Natural killer cell treated with Interleukin-12 subunit alpha and Interleukin-12 subunit beta and Interleukin-15 and Interleukin-18, amount 100 ng/mL, for 72 hours (primary cell): ENCODE results near the gene ZNF470. TPM values are rescaled to one million over a fixed set of nuclear protein-coding genes. Genes with fewer than 3 reads are reported as not detected.

Experiments
- ATAC-seq, 2 donors: fragments of 150-1000 bp; cut with Tn5 transposase in 1 of 2; sonication (Bioruptor Pico), chemical (Tn5 transposase) in 1 of 2; 2 replicates each; pipeline ENCODE4 v1.10.0; 2021
- DNase-seq: peaks from one replicate; pipeline ENCODE4 v3.0.0; 2022; ENCODE audit warnings: low spot score
- H3K27ac Mint-ChIP-seq, 2 donors: 1 replicate in 1 of 2; 2 replicates in 1 of 2; pipeline ENCODE4 v1.8.0; 2022; ENCODE audit warnings: mixed read lengths in 2 of 2, mild to moderate bottlenecking in 1 of 2, moderate library complexity in 1 of 2
- H3K27me3 Mint-ChIP-seq, 2 donors: 1 replicate in 1 of 2; 2 replicates in 1 of 2; pipeline ENCODE4 v1.8.0; 2022; ENCODE audit warnings: mixed read lengths in 2 of 2
- H3K36me3 Mint-ChIP-seq: one replicate; pipeline ENCODE4 v1.8.0; 2022; ENCODE audit warnings: mixed read lengths
- H3K4me1 Mint-ChIP-seq, 2 donors: 1 replicate in 1 of 2; 2 replicates in 1 of 2; pipeline ENCODE4 v1.8.0; 2022; ENCODE audit warnings: low read depth in 2 of 2, mixed read lengths in 2 of 2, mild to moderate bottlenecking in 1 of 2
- H3K4me3 Mint-ChIP-seq: one replicate; pipeline ENCODE4 v1.8.0; 2022; ENCODE audit warnings: mixed read lengths
- H3K9me3 Mint-ChIP-seq: 2 replicates; pipeline ENCODE4 v1.8.0; 2022; ENCODE audit warnings: mixed read lengths
- total RNA-seq, 2 donors: library from RNA; stranded (reverse); gene quantifications; one replicate each; pipeline ENCODE4 v1.2.3, GENCODE V29; 2022

The ZNF470 gene
- 1 to 10 TPM; 2.3 to 6.7 TPM for total RNA-seq

DNA sequence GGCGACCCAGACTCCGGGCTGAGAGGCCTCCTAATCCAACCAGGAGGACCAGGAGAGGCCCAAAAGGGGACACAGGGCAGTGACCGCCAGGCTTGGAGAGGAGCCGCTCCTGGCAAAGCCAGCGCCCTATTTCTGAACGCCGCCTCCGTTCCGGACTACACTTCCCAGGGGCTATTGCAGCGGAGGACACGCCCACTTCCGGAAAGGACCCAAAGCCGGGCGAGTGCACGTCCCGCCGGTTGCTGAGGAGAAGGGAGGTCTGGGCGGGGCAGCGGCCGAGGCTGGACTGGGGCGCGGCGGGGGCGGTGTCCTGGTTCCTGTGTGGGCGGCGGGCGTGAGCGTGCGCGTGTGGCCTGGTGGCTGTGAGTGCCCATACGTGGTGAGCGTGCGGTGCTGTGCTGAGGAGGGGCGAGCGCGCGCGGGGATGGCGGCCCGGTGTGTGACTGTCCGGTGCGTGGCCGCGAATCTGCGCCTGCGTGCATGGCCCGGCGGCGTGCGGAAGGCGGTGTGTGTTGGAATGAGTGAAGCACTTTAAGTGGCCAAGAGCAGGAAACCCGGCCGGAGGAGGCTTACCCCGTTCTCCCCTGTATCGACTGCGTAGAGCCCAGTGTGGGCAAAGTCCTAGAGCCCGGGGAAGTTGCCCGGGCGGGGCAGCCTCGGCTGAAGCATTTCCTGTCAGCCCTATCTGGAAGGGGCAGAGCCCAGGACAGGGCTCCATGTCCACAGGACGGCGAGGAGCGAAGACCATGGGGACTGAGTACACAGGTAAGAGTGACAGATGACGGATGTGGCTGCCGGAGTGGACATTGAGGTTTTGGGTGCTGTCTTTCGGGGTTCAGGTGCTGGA is at the start of gene ZNF470:
TSS of gene ZNF470 (plus strand) at position 195 of the 847 bp plus-strand sequence. CDS start 2,844 bp downstream, outside the sequence.
- peak within 1 kb of the TSS; percentile 94 for H3K4me3 Mint-ChIP-seq
- DNase-seq (peak; percentile 96), ATAC-seq (peak; percentile 98 to 99)
- H3K4me1 Mint-ChIP-seq = peaks cover 8 to 11% of the 10 kb centered on the region in 2 donors
- H3K9me3 Mint-ChIP-seq = peaks cover 30% of the 10 kb centered on the region
- no peaks in the 10 kb centered on the region for H3K27me3 Mint-ChIP-seq
- peak within 1 kb of the TSS; percentile 75 to 86 for H3K27ac Mint-ChIP-seq
- peaks cover 55% of the 10 kb centered on the region for H3K36me3 Mint-ChIP-seq

DNA sequence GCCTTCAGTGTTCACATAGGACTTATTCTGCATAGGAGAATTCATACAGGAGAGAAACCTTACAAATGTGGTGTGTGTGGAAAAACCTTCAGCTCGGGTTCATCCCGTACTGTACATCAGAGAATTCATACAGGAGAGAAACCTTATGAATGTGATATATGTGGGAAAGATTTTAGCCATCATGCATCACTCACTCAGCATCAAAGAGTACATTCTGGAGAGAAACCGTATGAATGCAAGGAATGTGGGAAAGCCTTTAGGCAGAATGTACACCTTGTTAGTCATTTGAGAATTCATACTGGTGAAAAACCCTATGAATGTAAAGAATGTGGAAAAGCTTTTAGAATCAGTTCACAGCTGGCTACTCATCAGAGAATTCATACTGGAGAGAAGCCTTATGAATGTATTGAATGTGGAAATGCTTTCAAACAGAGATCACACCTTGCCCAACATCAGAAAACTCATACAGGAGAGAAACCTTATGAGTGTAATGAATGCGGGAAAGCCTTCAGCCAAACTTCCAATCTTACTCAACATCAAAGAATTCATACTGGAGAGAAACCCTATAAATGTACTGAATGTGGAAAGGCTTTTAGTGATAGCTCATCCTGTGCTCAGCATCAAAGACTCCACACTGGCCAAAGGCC is 41.9 kb upstream of the ZNF470 start:
- Mint-ChIP-seq H3K9me3 (peaks cover 43% of the 10 kb centered on the region), H3K27me3 (no peaks in the 10 kb centered on the region), H3K4me1 (no peaks in the 10 kb centered on the region), H3K36me3 (peaks cover 60% of the 10 kb centered on the region), H3K4me3 (no peak overlapping the region), H3K27ac (no peak overlapping the region)
- no peak for DNase-seq
- no peak for ATAC-seq

DNA sequence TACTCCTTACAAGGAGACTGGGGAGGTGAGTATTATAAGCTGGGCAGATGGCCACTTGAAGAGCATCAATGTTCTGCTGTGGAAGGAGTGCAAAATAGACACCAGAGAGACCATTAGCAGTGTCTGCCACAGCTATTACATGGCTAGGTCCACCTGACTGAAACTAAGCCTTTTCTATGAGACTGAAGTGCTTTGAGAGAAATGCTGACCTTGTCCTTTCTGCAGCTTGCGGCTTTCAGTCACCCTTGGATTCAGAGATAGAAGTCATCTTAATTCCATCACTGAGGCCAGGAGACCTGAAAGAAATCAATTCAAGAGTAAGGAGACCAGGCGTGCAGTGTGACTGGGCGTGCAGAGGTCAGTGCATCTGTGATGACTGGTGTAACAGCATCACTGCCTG is 29.8 kb upstream of the ZNF470 start:
- H3K27ac Mint-ChIP-seq = peak overlapping the region in 1 of 2 donors; percentile 79
- ATAC-seq (no peak), DNase-seq (no peak)
- peaks cover 12% of the 10 kb centered on the region for H3K9me3 Mint-ChIP-seq
- peaks cover 0 to 3% of the 10 kb centered on the region in 2 donors for H3K27me3 Mint-ChIP-seq
- H3K4me3 Mint-ChIP-seq = peak overlapping the region; percentile 80
- H3K4me1 Mint-ChIP-seq = peaks cover 5 to 21% of the 10 kb centered on the region in 2 donors
- peaks cover 48% of the 10 kb centered on the region for H3K36me3 Mint-ChIP-seq

DNA sequence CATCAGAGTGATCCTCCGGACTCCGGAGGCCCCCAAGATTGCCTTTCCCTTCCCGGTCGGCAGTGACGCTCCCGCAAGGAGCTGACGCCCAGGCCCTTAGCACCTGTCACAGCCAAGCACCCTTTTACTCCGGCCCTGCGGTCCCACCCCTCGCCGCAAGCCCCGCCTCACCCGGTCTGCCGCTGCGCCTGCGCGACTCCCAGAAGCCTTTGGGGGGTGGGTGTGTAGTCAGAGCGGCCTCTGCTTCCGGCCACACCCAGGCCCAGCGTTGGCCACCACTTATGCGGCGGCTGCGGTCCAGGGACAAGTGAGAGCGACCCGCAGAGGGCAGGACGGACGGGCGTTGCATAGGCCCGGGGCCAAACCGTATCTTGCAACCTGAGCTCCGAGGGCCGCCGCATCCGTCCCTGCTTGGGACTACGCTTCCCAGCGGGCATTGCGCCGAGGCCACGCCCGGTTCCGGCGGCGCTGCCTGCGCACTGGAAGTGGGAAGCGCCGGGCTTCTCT is 29.0 kb upstream of the ZNF470 start:
- DNase-seq = peak; percentile 90
- peak overlapping the region; percentile 79 to 86 for H3K27ac Mint-ChIP-seq
- peak overlapping the region; percentile 80 for H3K4me3 Mint-ChIP-seq
- H3K36me3 Mint-ChIP-seq = peaks cover 45% of the 10 kb centered on the region
- peaks cover 5 to 21% of the 10 kb centered on the region in 2 donors for H3K4me1 Mint-ChIP-seq
- H3K9me3 Mint-ChIP-seq = peaks cover 12% of the 10 kb centered on the region
- H3K27me3 Mint-ChIP-seq = peaks cover 0 to 3% of the 10 kb centered on the region in 2 donors
- peak; percentile 92 to 95 for ATAC-seq

DNA sequence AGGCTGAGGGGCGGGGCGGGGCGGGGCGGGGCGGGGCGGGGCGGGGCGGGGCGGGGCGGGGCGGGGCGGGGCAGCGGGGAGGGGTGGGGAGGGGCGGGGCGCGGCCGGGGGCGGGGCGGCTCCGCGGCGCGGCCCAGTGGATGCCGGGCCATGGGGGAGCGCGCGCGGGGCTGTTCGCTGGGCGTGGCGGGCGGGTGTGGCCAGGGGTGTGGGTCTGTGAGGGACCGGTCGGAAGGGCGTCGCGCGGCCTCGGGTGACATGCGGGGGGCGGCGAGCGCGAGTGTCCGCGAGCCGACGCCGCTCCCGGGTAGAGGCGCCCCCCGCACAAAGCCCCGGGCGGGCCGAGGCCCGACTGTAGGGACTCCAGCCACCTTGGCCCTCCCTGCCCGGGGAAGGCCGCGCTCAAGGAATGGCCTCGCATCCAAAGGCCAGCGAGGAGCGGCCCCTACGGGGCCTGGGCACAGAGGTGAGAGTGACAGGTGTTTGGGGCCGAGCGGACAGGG is 28.5 kb upstream of the ZNF470 start, which contains the start of gene ZFP28:
TSS of gene ZFP28 (plus strand) at position 188 of the 503 bp plus-strand sequence. CDS start at position 259, 71 bp downstream.
- H3K9me3 Mint-ChIP-seq = peaks cover 12% of the 10 kb centered on the region
- peak within 1 kb of the TSS; percentile 80 for H3K4me3 Mint-ChIP-seq
- H3K27ac Mint-ChIP-seq = peak within 1 kb of the TSS; percentile 79 to 86
- ATAC-seq (peak; percentile 84 to 88), DNase-seq (no peak)
- peaks cover 5 to 21% of the 10 kb centered on the region in 2 donors for H3K4me1 Mint-ChIP-seq
- H3K36me3 Mint-ChIP-seq = peaks cover 45% of the 10 kb centered on the region
- peaks cover 0 to 3% of the 10 kb centered on the region in 2 donors for H3K27me3 Mint-ChIP-seq

DNA sequence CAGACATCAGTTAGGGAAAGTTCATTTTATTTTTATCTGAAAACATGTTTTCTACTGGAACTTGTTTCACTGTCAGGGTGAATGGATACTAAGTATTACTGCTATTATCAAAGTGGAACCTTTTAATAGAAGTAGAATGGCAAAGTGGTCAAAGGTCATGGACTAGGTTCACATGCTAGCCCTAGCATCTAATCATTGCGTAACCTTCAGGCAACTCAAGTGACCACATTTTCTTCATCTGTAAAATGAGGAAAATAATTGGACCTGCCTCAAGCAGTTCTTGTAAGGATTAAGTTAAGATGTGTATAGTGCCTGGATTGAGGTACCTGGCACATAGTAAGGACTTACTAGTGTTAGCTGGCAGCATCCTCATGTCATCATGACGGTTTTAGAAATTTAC is 23.5 kb upstream of the ZNF470 start:
- Mint-ChIP-seq H3K27me3 (no peaks in the 10 kb centered on the region), H3K4me3 (no peak overlapping the region), H3K4me1 (peaks cover 5 to 12% of the 10 kb centered on the region in 2 donors), H3K9me3 (peaks cover 15% of the 10 kb centered on the region), H3K36me3 (peaks cover 41% of the 10 kb centered on the region), H3K27ac (no peak overlapping the region)
- no peak for DNase-seq
- ATAC-seq = no peak

DNA sequence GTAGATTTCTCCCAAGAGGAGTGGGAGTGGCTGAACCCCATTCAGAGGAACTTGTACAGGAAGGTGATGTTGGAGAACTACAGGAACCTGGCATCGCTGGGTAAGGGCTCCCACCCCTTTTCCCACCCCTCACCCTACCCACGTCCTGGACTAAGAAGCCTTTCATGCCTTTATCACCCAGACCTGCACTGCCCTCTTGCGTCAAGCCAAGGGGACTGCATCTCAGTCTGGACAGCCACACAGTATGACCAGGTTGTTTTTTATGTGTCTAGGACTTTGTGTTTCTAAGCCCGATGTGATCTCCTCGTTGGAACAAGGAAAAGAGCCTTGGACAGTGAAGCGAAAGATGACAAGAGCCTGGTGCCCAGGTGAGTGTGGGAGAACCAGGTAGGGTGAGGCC is 19.7 kb upstream of the ZNF470 start:
- DNase-seq (no peak), ATAC-seq (no peak)
- H3K4me3 Mint-ChIP-seq = no peak overlapping the region
- H3K4me1 Mint-ChIP-seq = no peaks in the 10 kb centered on the region
- no peaks in the 10 kb centered on the region for H3K27me3 Mint-ChIP-seq
- no peak overlapping the region for H3K27ac Mint-ChIP-seq
- H3K9me3 Mint-ChIP-seq = peaks cover 17% of the 10 kb centered on the region
- peaks cover 51% of the 10 kb centered on the region for H3K36me3 Mint-ChIP-seq

DNA sequence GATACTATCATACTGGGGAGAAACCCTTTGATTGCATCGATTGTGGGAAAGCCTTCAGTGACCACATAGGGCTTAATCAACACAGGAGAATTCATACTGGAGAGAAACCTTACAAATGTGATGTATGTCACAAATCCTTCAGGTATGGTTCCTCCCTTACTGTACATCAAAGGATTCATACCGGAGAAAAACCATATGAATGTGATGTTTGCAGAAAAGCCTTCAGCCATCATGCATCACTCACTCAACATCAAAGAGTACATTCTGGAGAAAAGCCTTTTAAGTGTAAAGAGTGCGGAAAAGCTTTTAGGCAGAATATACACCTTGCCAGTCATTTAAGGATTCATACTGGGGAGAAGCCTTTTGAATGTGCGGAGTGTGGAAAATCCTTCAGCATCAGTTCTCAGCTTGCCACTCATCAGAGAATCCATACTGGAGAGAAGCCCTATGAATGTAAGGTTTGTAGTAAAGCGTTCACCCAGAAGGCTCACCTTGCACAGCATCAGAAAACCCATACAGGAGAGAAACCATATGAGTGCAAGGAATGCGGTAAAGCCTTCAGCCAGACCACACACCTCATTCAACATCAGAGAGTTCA is 12.9 kb upstream of the ZNF470 start:
- Mint-ChIP-seq H3K27ac (no peak overlapping the region), H3K27me3 (no peaks in the 10 kb centered on the region), H3K9me3 (peaks cover 32% of the 10 kb centered on the region), H3K4me3 (no peak overlapping the region), H3K4me1 (no peaks in the 10 kb centered on the region), H3K36me3 (peaks cover 68% of the 10 kb centered on the region)
- no peak for ATAC-seq
- DNase-seq = no peak

DNA sequence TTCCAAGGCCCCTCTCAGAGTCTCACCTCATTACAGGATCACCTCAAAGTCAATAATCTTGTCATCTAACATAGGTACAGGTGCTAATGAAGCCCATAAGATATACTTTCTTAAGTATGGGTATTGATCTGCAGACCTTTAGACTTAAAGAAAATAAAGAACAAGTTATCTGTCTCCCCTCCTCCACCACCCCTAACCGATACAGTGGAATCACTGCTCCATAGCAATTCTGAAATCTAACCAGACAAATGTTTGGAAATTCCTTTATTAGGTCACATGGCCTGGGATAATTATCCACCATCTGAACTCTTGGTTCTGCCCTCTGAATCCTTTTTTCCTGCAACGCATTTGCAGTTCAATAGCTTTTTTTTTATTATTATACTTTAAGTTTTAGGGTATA is 4.5 kb upstream of the ZNF470 start:
- no peak overlapping the region for H3K27ac Mint-ChIP-seq
- H3K4me3 Mint-ChIP-seq = no peak overlapping the region
- ATAC-seq (no peak), DNase-seq (no peak)
- peaks cover 43% of the 10 kb centered on the region for H3K9me3 Mint-ChIP-seq
- peaks cover 5 to 9% of the 10 kb centered on the region in 2 donors for H3K4me1 Mint-ChIP-seq
- peaks cover 62% of the 10 kb centered on the region for H3K36me3 Mint-ChIP-seq
- H3K27me3 Mint-ChIP-seq = no peaks in the 10 kb centered on the region

DNA sequence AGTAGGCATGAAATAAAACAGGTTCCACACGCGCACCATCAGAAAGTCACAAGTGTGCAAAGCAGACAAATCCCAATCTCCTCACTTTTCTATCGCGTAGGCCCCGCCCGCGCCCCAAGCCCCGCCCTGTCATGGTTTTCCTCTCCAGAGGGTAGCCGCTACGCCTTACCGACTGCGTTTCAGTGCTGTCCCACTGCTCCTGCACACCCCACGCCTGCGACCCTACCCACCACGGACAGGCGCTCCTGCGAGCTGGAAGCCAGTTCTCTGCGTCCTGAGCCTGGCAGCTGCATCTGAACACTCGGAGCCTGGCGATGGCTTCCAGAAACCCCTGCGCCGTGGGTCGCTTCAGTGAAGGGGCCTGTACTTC is 379 bp upstream of the ZNF470 start:
- H3K27ac Mint-ChIP-seq = peak overlapping the region; percentile 75 to 86
- ATAC-seq (peak; percentile 39 to 52), DNase-seq (no peak)
- peaks cover 8 to 11% of the 10 kb centered on the region in 2 donors for H3K4me1 Mint-ChIP-seq
- H3K36me3 Mint-ChIP-seq = peaks cover 54% of the 10 kb centered on the region
- peak overlapping the region; percentile 94 for H3K4me3 Mint-ChIP-seq
- H3K9me3 Mint-ChIP-seq = peaks cover 30% of the 10 kb centered on the region
- H3K27me3 Mint-ChIP-seq = no peaks in the 10 kb centered on the region

DNA sequence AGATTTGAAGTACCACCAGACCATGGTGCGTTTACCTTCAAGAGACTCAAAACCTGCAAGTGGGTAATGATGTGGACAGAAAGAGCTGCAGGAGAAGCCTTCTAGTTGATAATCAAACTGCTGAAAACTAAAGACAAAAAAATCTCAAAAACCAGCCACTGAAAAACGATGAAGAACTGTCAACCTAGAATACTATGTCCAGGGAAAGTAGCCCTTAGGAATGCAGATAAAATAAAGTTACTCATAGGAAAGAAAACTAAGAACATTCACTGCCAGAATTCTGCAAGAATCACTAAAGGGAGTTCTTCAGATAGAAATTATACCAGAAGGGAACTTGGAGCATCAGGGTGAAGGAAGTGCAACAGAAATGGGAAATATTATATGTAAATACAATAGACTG is 5.3 kb downstream of the ZNF470 start:
- no peak for DNase-seq
- Mint-ChIP-seq H3K36me3 (peaks cover 73% of the 10 kb centered on the region), H3K27ac (no peak overlapping the region), H3K4me3 (no peak overlapping the region), H3K4me1 (peaks cover 4 to 5% of the 10 kb centered on the region in 2 donors), H3K9me3 (peaks cover 27% of the 10 kb centered on the region), H3K27me3 (no peaks in the 10 kb centered on the region)
- no peak for ATAC-seq

DNA sequence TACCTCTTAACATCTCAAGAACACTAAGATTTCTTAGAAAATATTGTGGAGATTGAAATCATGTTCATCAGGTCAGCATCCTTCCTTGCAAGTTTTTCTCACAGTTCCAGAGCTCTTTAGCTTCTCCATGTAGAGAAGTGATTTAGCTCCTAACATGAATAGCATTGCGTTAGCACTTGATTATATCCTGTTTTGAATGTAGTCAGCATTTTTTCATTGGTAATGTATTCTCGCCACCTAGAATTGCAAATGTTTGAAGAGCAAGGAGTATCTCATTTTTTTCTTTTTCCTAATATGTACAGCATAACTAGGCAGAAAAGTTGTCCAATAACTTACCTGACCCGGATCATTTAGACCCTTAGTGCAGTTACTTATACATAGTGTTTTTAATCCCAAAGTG is 6.6 kb downstream of the ZNF470 start:
- no peak for ATAC-seq
- Mint-ChIP-seq H3K27me3 (no peaks in the 10 kb centered on the region), H3K4me1 (no peaks in the 10 kb centered on the region), H3K9me3 (peaks cover 34% of the 10 kb centered on the region), H3K36me3 (peaks cover 81% of the 10 kb centered on the region), H3K27ac (no peak overlapping the region), H3K4me3 (no peak overlapping the region)
- no peak for DNase-seq

DNA sequence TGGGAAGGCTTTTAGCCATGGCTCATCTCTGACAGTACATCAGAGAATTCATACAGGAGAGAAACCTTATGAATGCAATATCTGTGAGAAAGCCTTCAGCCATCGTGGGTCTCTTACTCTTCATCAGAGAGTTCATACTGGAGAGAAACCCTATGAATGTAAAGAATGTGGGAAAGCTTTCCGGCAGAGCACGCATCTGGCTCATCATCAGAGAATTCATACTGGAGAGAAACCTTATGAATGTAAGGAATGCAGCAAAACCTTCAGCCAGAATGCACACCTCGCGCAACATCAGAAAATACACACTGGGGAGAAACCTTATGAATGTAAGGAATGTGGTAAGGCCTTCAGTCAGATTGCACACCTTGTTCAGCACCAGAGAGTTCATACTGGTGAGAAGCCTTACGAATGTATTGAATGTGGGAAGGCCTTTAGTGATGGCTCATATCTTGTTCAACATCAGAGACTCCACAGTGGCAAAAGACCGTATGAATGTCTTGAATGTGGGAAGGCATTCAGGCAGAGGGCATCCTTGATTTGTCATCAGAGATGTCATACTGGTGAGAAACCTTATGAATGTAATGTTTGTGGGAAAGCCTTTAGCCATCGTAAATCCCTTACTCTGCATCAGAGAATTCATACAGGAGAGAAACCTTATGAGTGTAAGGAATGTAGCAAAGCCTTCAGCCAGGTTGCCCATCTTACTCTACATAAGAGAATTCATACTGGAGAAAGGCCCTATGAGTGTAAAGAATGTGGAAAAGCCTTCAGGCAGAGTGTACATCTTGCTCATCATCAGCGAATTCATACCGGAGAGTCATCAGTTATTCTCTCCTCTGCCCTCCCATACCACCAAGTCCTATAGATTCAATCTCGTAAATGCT is 10.7 kb downstream of the ZNF470 start:
- H3K36me3 Mint-ChIP-seq = peaks cover 73% of the 10 kb centered on the region
- H3K9me3 Mint-ChIP-seq = peaks cover 38% of the 10 kb centered on the region
- no peaks in the 10 kb centered on the region for H3K27me3 Mint-ChIP-seq

More for the DNA sequence above, 10.7 kb downstream of the ZNF470 start:
- no peaks in the 10 kb centered on the region for H3K4me1 Mint-ChIP-seq
- no peak overlapping the region for H3K27ac Mint-ChIP-seq
- no peak overlapping the region for H3K4me3 Mint-ChIP-seq
- no peak for DNase-seq
- ATAC-seq = no peak
